SU-DHL-6 (cell line): ENCODE measurements around the gene SPO11.

Experiments
- EZH2phosphoT487 ChIP-seq: fragments of 200-600 bp; sonication (generic), shearing (Covaris generic); conservative IDR thresholded peaks from 2 replicates; pipeline ENCODE4 v1.6.1; 2018; ENCODE audit warnings: mild to moderate bottlenecking, antibody characterized with exemption, low read length, moderate library complexity, mixed read lengths
- TF ChIP-seq, protein P1 (sequence below): fragments of 200-600 bp; sonication (generic); IDR thresholded peaks from one replicate; pipeline ENCODE4 v1.5.1; 2017; ENCODE audit warnings: antibody characterized with exemption, mild to moderate bottlenecking, low read length, moderate library complexity; ENCODE audit not compliant: insufficient read depth, poor library complexity, severe bottlenecking

DNA sequence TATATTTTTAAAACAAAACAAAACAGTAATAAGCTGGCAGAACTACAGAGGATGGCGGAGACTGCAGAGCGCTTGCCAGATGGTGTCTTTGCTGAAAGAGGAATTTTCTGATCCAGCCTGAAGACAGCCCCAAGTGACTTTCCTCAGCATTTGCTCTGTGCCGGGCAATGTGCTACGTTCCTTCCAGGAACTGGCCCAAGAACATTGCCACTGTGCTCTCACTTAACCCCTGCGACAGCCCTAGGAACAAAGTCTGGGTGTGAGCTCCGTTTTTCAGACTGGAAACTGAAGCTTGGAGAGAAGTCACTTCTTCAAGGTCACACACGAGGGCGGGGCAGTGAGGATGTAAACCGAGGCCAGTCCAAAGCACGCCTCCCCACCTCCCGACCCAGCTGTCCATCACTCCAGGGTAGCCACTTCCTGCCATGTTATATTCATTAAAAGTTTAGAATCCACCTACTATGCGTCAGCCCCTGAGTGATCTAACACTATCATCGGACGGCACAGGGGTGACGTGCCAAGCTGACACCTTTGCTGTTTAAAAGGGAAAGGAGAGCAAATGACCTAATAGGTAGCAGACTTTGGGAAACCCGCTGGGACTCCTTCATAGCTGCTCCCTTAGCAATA, 40.8 kb upstream of the SPO11 start:
- TF ChIP-seq, protein P1, sequence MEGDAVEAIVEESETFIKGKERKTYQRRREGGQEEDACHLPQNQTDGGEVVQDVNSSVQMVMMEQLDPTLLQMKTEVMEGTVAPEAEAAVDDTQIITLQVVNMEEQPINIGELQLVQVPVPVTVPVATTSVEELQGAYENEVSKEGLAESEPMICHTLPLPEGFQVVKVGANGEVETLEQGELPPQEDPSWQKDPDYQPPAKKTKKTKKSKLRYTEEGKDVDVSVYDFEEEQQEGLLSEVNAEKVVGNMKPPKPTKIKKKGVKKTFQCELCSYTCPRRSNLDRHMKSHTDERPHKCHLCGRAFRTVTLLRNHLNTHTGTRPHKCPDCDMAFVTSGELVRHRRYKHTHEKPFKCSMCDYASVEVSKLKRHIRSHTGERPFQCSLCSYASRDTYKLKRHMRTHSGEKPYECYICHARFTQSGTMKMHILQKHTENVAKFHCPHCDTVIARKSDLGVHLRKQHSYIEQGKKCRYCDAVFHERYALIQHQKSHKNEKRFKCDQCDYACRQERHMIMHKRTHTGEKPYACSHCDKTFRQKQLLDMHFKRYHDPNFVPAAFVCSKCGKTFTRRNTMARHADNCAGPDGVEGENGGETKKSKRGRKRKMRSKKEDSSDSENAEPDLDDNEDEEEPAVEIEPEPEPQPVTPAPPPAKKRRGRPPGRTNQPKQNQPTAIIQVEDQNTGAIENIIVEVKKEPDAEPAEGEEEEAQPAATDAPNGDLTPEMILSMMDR = no peak
- TF ChIP-seq EZH2phosphoT487 = no peak
